ENCODE data around the gene F2. TPM values are rescaled to one million over a fixed set of nuclear protein-coding genes. Genes with fewer than 3 reads are reported as not detected.
A peak's percentile ranks its signal among the peaks of the same experiment; 100 is the strongest.

Gene F2
- total and polyA plus RNA-seq, 4 donors: 631 to 1,505 (median 1,232) TPM

GRCh38 chr11:46675949-46676348 is 43.1 kb upstream of the F2 start:
- WGBS: 89% methylated on average over 7 of the region's 7 CpGs
- H3K27ac ChIP-seq (ENCODE audit: low read depth in 1 of 2, low read length in 2 of 2): peak overlapping the region; percentile 86 to 97
- no peak overlapping the region for H3K4me3 ChIP-seq (ENCODE audit: low read depth in 1 of 3, low read length in 3 of 3)
- H3K27me3 ChIP-seq (ENCODE audit: control insufficient read depth in 4 of 4, insufficient read depth in 4 of 4, low read length in 3 of 4): no peaks in the 10 kb centered on the region
- TF ChIP-seq, protein P1, sequence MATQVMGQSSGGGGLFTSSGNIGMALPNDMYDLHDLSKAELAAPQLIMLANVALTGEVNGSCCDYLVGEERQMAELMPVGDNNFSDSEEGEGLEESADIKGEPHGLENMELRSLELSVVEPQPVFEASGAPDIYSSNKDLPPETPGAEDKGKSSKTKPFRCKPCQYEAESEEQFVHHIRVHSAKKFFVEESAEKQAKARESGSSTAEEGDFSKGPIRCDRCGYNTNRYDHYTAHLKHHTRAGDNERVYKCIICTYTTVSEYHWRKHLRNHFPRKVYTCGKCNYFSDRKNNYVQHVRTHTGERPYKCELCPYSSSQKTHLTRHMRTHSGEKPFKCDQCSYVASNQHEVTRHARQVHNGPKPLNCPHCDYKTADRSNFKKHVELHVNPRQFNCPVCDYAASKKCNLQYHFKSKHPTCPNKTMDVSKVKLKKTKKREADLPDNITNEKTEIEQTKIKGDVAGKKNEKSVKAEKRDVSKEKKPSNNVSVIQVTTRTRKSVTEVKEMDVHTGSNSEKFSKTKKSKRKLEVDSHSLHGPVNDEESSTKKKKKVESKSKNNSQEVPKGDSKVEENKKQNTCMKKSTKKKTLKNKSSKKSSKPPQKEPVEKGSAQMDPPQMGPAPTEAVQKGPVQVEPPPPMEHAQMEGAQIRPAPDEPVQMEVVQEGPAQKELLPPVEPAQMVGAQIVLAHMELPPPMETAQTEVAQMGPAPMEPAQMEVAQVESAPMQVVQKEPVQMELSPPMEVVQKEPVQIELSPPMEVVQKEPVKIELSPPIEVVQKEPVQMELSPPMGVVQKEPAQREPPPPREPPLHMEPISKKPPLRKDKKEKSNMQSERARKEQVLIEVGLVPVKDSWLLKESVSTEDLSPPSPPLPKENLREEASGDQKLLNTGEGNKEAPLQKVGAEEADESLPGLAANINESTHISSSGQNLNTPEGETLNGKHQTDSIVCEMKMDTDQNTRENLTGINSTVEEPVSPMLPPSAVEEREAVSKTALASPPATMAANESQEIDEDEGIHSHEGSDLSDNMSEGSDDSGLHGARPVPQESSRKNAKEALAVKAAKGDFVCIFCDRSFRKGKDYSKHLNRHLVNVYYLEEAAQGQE (IDR thresholded peaks at IDR 0.05): no peak
- TF ChIP-seq TAF1 (conservative IDR thresholded peaks at IDR 0.05) (no peak), RXRA (IDR thresholded peaks at IDR 0.05) (no peak), SP1 (IDR thresholded peaks at IDR 0.05) (no peak), HNF4A (conservative IDR thresholded peaks at IDR 0.05) (no peak)
- H3K9me3 ChIP-seq (ENCODE audit: control insufficient read depth in 4 of 4, low read length in 3 of 4): no peaks in the 10 kb centered on the region
- H3K36me3 ChIP-seq (ENCODE audit: control insufficient read depth in 4 of 4, insufficient read depth in 3 of 4, low read depth in 1 of 4, low read length in 3 of 4): peaks cover 27 to 52% (median 39%) of the 10 kb centered on the region in 4 donors
- peaks cover 18 to 42% (median 21%) of the 10 kb centered on the region in 4 donors for H3K4me1 ChIP-seq (ENCODE audit: control insufficient read depth in 4 of 4, insufficient read depth in 4 of 4, low read length in 3 of 4)
- no peak for DNase-seq (ENCODE audit: low spot score)
- peak overlapping the region in 1 of 2 donors; percentile 44 for H3K9ac ChIP-seq (ENCODE audit: low read depth in 1 of 2, low read length in 2 of 2)

DNA sequence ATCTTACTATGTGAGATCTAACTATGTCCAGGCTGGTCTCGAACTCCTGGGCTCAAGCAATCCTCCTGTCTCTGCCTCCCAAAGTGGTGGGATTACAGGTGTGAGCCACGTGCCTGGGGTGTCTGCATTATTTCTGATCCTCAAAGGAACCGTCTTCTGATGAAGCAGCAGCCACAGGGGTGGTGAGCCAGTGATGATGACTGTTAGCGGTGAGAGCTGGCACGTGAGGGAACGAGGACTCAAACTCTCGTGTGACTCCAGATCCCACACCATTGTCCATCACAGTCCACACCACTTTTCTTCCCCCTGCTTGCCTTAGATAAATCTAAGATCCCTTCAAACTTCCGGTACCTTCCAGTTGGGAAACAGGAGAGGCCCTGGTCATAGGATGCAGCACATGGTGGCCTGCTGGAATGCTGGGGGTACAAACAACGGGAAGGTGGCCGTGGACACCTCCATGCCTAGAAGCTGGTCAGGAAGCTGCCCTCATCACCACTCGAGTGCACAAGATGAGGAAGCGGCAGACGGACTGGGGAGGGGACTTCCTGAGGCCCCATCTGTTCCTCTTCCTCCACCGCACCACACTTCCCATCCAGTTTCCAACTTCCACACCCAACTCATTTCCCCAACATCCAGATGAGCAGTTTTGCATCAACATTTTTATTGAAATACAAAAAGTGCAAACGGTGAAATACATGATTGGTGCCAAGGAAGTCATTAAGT is 42.4 kb upstream of the F2 start:
- peaks cover 30 to 53% (median 40%) of the 10 kb centered on the region in 4 donors for H3K36me3 ChIP-seq (ENCODE audit: control insufficient read depth in 4 of 4, insufficient read depth in 3 of 4, low read depth in 1 of 4, low read length in 3 of 4)
- TF ChIP-seq MAX (IDR thresholded peaks at IDR 0.05): peak; percentile 67
- peak in 1 of 2 donors; percentile 34 for TF ChIP-seq EGR1 (IDR thresholded peaks at IDR 0.05; ENCODE audit: low read depth in 2 of 2)
- TF ChIP-seq, protein P2, sequence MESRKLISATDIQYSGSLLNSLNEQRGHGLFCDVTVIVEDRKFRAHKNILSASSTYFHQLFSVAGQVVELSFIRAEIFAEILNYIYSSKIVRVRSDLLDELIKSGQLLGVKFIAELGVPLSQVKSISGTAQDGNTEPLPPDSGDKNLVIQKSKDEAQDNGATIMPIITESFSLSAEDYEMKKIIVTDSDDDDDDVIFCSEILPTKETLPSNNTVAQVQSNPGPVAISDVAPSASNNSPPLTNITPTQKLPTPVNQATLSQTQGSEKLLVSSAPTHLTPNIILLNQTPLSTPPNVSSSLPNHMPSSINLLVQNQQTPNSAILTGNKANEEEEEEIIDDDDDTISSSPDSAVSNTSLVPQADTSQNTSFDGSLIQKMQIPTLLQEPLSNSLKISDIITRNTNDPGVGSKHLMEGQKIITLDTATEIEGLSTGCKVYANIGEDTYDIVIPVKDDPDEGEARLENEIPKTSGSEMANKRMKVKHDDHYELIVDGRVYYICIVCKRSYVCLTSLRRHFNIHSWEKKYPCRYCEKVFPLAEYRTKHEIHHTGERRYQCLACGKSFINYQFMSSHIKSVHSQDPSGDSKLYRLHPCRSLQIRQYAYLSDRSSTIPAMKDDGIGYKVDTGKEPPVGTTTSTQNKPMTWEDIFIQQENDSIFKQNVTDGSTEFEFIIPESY (IDR thresholded peaks at IDR 0.05): no peak
- no peak for DNase-seq (ENCODE audit: low spot score)
- H3K27me3 ChIP-seq (ENCODE audit: control insufficient read depth in 4 of 4, insufficient read depth in 4 of 4, low read length in 3 of 4): no peaks in the 10 kb centered on the region
- WGBS: 83% methylated on average over 15 of the region's 15 CpGs
- no peak overlapping the region for H3K4me3 ChIP-seq (ENCODE audit: low read depth in 1 of 3, low read length in 3 of 3)
- peak overlapping the region; percentile 86 to 97 for H3K27ac ChIP-seq (ENCODE audit: low read depth in 1 of 2, low read length in 2 of 2)
- H3K9ac ChIP-seq (ENCODE audit: low read depth in 1 of 2, low read length in 2 of 2): no peak overlapping the region
- no peaks in the 10 kb centered on the region for H3K9me3 ChIP-seq (ENCODE audit: control insufficient read depth in 4 of 4, low read length in 3 of 4)
- H3K4me1 ChIP-seq (ENCODE audit: control insufficient read depth in 4 of 4, insufficient read depth in 4 of 4, low read length in 3 of 4): peaks cover 18 to 42% (median 21%) of the 10 kb centered on the region in 4 donors

- no peaks in the 10 kb centered on the region for H3K9me3 ChIP-seq (ENCODE audit: control insufficient read depth in 4 of 4, low read length in 3 of 4)
- no peak overlapping the region for H3K9ac ChIP-seq (ENCODE audit: low read depth in 1 of 2, low read length in 2 of 2)
- H3K36me3 ChIP-seq (ENCODE audit: control insufficient read depth in 4 of 4, insufficient read depth in 3 of 4, low read depth in 1 of 4, low read length in 3 of 4): peaks cover 31 to 53% (median 37%) of the 10 kb centered on the region in 4 donors
- no peak overlapping the region for H3K4me3 ChIP-seq (ENCODE audit: low read depth in 1 of 3, low read length in 3 of 3)
- peak overlapping the region in 1 of 2 donors; percentile 86 for H3K27ac ChIP-seq (ENCODE audit: low read depth in 1 of 2, low read length in 2 of 2)
- WGBS: 91% methylated on average over 8 of the region's 8 CpGs
- no peaks in the 10 kb centered on the region for H3K27me3 ChIP-seq (ENCODE audit: control insufficient read depth in 4 of 4, insufficient read depth in 4 of 4, low read length in 3 of 4)
- no peak for DNase-seq (ENCODE audit: low spot score)
- H3K4me1 ChIP-seq (ENCODE audit: control insufficient read depth in 4 of 4, insufficient read depth in 4 of 4, low read length in 3 of 4): peaks cover 18 to 42% (median 21%) of the 10 kb centered on the region in 4 donors
- TF ChIP-seq MAX (IDR thresholded peaks at IDR 0.05): no peak
- TF ChIP-seq SP1 (IDR thresholded peaks at IDR 0.05): no peak
- TF ChIP-seq, protein P1 (IDR thresholded peaks at IDR 0.05): no peak
- TF ChIP-seq FOXA1 (IDR thresholded peaks at IDR 0.05): no peak
- TF ChIP-seq, protein P2 (IDR thresholded peaks at IDR 0.05): no peak
- no peak for TF ChIP-seq RAD21 (IDR thresholded peaks at IDR 0.05)
- no peak for TF ChIP-seq TAF1 (conservative IDR thresholded peaks at IDR 0.05)
- no peak for TF ChIP-seq HNF4G (IDR thresholded peaks at IDR 0.05)
- TF ChIP-seq EGR1 (IDR thresholded peaks at IDR 0.05; ENCODE audit: low read depth in 2 of 2): no peak
- TF ChIP-seq HNF4A (conservative IDR thresholded peaks at IDR 0.05): no peak
- no peak for TF ChIP-seq FOXA2 (IDR thresholded peaks at IDR 0.05)
- TF ChIP-seq, protein P3, sequence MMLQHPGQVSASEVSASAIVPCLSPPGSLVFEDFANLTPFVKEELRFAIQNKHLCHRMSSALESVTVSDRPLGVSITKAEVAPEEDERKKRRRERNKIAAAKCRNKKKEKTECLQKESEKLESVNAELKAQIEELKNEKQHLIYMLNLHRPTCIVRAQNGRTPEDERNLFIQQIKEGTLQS (IDR thresholded peaks at IDR 0.05): no peak
These were observed 41.8 kb upstream of the F2 start for GRCh38 chr11:46677169-46677568.

Data from liver (tissue), 9 donors.